GM12874 (cell line): ENCODE data around the gene LAS1L.

Experiments used
- TF ChIP-seq, protein P1 (sequence below): IDR thresholded peaks from 2 replicates; pipeline ENCODE4 v1.5.1; 2011; ENCODE audit warnings: low read depth, mild to moderate bottlenecking, control low read depth, low read length, moderate library complexity; ENCODE audit not compliant: insufficient read depth

Gene LAS1L

DNA sequence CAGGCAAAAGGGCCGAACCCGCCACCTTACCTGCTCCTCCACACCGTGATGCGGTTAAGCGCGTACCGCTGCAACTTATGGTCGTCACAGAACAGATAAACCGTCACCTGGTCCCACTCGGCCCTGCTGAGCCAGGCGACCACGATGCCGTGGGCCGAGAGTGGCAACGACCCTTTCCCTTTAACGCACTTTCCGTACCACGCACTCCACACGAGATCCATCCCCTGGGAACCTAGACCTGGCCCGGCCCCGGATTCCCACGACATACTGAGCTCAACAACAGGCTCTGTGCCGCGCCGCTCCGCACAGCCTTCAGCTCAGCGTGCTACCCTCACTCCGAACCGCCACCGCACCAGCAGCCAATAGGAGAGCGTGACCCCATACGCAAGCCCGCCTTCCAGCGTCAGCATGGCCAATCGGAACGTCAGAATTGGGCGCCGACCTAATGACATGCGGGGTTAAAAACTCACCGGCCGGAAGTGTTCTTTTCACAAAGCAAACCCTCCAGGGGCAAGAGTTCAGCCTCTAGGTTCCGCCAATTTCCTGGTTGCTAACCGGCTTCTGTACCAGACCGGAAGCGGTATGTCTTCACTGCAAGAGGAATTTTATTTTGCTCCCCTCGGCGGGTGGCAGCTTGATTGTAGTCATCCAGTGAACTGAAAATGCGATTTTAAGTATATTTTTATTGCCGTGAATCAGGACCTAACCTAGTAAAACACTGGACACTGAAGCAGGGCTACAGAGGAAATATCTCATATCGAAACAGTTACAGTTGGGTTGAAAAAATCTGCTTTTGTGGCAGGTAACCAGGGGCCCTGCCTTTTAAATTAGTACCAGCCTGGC lies at the start of gene LAS1L:
Gene LAS1L, minus strand, starts transcription at position 338 of the 843 bp plus-strand sequence. Its CDS starts 72 bp downstream, at position 266.
- TF ChIP-seq, protein P1, sequence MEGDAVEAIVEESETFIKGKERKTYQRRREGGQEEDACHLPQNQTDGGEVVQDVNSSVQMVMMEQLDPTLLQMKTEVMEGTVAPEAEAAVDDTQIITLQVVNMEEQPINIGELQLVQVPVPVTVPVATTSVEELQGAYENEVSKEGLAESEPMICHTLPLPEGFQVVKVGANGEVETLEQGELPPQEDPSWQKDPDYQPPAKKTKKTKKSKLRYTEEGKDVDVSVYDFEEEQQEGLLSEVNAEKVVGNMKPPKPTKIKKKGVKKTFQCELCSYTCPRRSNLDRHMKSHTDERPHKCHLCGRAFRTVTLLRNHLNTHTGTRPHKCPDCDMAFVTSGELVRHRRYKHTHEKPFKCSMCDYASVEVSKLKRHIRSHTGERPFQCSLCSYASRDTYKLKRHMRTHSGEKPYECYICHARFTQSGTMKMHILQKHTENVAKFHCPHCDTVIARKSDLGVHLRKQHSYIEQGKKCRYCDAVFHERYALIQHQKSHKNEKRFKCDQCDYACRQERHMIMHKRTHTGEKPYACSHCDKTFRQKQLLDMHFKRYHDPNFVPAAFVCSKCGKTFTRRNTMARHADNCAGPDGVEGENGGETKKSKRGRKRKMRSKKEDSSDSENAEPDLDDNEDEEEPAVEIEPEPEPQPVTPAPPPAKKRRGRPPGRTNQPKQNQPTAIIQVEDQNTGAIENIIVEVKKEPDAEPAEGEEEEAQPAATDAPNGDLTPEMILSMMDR: no peak

DNA sequence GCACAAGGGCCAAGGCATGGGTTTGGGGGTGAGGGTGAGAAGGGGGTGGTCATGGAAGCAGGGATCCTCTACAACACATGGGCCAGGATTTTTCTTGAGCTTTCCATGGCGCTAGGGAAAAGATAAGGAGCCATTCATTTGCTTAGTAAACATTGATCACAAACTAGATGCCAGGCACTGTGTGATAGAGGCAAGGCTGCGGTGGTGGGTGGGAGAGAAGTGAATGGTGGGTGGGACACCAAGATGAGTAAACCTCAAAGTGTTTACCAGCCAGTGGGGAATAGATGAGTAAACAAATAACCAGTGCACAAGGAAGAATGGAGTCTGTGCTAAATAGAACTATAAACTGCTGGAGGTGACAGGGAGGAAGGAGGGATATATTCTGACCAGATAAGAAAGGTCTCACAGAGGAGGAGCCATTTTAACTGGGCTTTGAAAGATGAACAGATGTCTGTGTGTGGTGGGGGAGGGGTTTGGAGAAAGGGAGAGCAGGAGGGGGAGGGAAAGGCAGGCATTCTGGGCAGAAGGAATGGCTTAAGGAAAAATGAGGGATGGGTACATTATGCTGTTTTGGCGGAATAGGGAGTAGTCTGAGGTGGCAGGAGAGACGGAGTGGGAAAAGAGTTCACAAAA lies 48.0 kb upstream of the LAS1L start:
- TF ChIP-seq, protein P1: no peak

DNA sequence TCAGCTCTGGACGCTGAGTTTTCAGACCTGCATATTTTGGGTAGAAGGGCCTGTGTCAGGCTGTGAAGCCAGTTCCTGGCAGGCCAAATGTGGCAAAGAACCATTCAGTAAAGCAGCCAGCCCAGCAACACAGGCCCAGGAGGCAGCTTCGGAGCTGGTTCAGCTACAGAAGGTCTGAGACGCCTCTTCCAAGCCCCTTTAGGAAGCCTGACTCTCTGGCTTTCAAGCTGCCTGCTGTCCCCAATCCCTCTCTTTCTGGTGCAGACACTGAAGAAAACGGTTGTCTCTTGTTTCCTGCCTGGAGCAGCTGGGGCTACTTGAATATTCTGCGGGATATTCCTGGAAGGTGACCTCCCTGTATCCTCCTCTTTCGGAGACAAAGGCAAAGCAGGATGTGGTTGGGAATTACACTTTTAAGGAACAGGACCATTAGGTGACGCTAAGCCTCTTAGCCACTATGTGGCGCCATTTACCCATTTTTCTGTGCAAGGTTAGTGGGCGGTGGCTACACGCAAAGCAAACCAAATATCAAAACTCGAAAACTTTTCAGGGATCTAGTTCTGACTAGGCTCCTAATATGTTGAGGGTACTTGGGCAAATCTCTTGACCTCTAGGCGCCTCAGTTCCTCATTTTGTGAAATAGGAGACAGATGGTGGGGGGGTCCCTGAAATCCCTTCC lies 47.2 kb upstream of the LAS1L start:
- TF ChIP-seq, protein P1: peak; percentile 51

DNA sequence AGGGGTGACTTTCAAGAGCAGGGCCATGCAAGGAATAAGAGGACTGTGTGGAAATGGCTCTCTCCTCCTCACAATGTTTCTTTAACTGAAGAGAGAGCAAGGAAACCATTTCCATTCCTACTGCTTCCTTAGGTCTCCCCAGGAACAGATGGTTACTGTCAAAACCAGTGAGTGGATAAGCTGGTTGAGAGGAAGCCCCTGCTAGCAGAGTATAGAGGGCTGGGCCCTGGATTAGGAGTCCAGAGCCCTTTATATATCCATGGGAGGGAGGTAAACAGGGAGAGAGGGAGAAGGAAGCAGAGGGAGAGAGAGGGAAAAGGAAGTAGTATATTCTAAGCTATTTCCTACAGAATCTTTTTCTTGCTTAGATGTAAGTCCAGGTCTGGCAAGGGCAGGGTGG lies 43.8 kb upstream of the LAS1L start:
- TF ChIP-seq, protein P1: no peak

DNA sequence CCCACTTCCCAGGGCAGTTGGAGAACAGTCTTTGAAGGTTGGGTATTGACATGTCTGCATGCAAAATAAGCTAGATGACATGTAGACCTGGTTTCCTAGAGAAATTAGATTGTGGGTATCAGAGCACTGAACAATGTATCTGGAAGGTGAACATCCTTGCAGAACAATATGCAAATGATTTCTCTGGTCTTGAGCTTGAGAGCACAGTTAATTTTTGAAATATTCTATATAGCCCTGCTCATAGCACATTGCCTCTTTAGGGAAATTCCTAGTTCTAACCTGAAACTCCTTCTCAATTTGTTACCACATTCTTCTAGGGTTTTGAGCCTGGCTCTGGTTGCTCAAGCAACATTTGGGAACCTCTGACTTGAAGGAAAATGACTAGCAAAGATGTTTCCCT lies 41.6 kb upstream of the LAS1L start:
- TF ChIP-seq, protein P1: no peak

DNA sequence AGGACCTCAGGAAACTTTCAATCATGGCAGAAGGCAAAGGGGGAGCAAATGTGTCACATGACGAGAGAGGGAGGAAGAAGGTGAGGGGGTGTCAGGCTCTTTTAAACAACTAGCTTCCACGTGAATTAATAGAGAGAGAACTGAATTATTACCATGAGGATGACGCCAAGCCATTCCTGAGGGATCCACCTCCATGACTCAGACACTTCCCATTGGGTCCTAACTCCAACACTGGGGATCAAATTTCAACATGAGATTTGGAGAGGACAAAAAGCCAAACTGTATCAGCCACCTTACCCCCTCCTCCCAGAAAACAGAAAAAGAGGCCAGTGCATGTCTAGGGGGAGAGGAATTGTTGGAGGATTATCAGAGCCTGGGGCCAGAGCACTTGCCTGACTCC lies 40.4 kb upstream of the LAS1L start:
- TF ChIP-seq, protein P1: no peak

DNA sequence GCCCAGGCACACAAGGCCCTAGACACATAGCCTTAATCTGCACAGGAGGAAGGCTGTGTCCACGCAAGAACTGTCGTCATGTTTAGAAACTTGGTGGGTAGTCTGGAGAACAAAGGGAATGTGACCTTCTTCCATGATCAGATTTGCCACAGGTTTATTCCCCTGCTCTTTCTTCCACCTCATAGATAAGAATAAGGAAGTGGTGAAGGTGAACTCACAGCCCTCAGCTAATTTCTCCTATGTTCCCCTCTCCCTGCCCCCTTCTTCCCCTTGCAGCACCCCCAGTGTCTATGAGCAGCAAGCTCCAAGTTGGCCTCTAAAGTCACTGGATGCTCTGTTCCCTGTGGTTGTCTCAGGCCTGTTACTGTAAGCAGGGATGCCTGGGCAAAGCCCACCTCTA lies 39.8 kb upstream of the LAS1L start:
- TF ChIP-seq, protein P1: no peak
